K562 (cell line): Measurements from ENCODE around the gene SLC25A44.

ENCODE experiments used
- ARHGAP35 ChIP-seq: fragments of 450-650 bp; IDR thresholded peaks from 2 replicates; pipeline ENCODE4 v1.6.1; 2018; ENCODE audit not compliant: partially characterized antibody
- CHD1 ChIP-seq: fragments of 200-600 bp; sonication (generic); IDR thresholded peaks from one replicate; pipeline ENCODE4 v1.6.1; 2012; ENCODE audit warnings: mild to moderate bottlenecking, moderate library complexity, low read length, inconsistent platforms
- CXXC5 ChIP-seq: fragments of 250-450 bp; sonication (Bioruptor Pico); IDR thresholded peaks from 2 replicates; pipeline ENCODE4 v1.8.0; 2022; ENCODE audit warnings: inconsistent platforms, mild to moderate bottlenecking, moderate library complexity
- GATAD2B ChIP-seq: fragments of 450-650 bp; IDR thresholded peaks from 2 replicates; pipeline ENCODE4 v1.6.1; 2017; ENCODE audit warnings: mild to moderate bottlenecking, borderline replicate concordance
- JUNB ChIP-seq: fragments of 450-650 bp; formaldehyde crosslinking; conservative IDR thresholded peaks from 2 replicates; pipeline ENCODE4 v1.4.0; 2020; ENCODE audit warnings: mild to moderate bottlenecking
- JUND ChIP-seq, 2 experiments: IDR thresholded peaks; 2 replicates in 1 of 2; 3 replicates in 1 of 2; pipeline ENCODE4 v1.6.1; 2011; ENCODE audit warnings: borderline replicate concordance in 2 of 2, low read depth in 2 of 2, low read length in 2 of 2, improper control_type of control experiment in 1 of 2, missing biosample characterization in 1 of 2, missing genetic modification characterization in 1 of 2, missing genetic modification reagents in 1 of 2
- KAT7 ChIP-seq: sonication (generic); formaldehyde crosslinking; IDR thresholded peaks from 2 replicates; pipeline ENCODE4 v1.8.0; 2022; ENCODE audit warnings: missing genetic modification reagents, mild to moderate bottlenecking, borderline replicate concordance
- NEUROD1 ChIP-seq: fragments of 150-350 bp; IDR thresholded peaks from 2 replicates; pipeline ENCODE4 v1.6.1; 2014; ENCODE audit warnings: borderline replicate concordance, low read length, low read depth; ENCODE audit not compliant: partially characterized antibody
- TF ChIP-seq, protein P1 (sequence below): fragments of 450-650 bp; IDR thresholded peaks from 2 replicates; pipeline ENCODE4 v1.6.1; 2016; ENCODE audit warnings: borderline replicate concordance
- TF ChIP-seq, protein P2 (sequence below): fragments of 450-650 bp; IDR thresholded peaks from 2 replicates; pipeline ENCODE4 v1.6.1; 2017; ENCODE audit warnings: antibody characterized with exemption, mild to moderate bottlenecking
- TF ChIP-seq, protein P3 (sequence below), 3 experiments: IDR thresholded peaks in 2 of 3; conservative IDR thresholded peaks in 1 of 3; 2 replicates each; pipeline ENCODE4 v1.5.1; 2011 to 2012; ENCODE audit warnings: low read length in 3 of 3, mild to moderate bottlenecking in 3 of 3, control low read depth in 2 of 3, improper control_type of control experiment in 1 of 3, inconsistent platforms in 1 of 3, low read depth in 1 of 3, mixed read lengths in 1 of 3, moderate library complexity in 1 of 3; ENCODE audit not compliant: insufficient read depth in 2 of 3
- TF ChIP-seq, protein P4 (sequence below): IDR thresholded peaks from 2 replicates; pipeline ENCODE4 v1.6.1; 2012; ENCODE audit warnings: low read depth, low read length, improper control_type of control experiment, borderline replicate concordance
- TF ChIP-seq, protein P5 (sequence below): sonication (generic); formaldehyde crosslinking; IDR thresholded peaks from 2 replicates; pipeline ENCODE4 v1.8.1; 2022; ENCODE audit warnings: missing genetic modification reagents

DNA sequence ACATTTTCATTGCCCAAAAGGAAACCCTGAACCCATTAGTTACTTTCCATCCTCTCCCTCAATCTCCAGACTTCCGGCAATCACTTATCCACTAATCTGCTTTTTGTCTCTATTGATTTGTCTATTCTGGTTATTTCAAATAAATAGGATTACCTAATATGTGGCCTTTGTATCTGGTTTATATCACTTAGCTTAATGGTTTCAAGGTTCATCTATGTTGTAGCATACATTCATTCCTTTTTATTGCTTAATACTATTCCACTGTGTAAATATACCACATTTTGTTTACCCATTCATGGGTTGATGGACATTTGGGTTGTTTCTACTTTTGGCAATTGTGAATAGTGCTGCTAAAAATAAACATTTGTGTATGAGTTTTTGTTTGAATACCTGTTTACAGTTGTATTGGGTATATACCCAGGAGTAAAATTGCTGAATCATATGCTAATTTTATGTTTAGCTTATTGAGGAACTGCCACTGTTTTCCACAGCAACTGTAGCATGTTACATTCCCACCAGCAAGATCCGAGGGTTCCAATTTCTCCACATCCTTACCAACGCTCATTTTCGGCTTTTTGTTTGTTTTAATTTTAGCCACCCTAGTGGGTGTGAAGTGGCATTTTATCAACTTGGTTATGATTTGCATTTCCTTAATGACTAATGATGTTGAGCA is 2.5 kb upstream of the SLC25A44 start:
- no peak for TF ChIP-seq NEUROD1
- TF ChIP-seq, protein P1, sequence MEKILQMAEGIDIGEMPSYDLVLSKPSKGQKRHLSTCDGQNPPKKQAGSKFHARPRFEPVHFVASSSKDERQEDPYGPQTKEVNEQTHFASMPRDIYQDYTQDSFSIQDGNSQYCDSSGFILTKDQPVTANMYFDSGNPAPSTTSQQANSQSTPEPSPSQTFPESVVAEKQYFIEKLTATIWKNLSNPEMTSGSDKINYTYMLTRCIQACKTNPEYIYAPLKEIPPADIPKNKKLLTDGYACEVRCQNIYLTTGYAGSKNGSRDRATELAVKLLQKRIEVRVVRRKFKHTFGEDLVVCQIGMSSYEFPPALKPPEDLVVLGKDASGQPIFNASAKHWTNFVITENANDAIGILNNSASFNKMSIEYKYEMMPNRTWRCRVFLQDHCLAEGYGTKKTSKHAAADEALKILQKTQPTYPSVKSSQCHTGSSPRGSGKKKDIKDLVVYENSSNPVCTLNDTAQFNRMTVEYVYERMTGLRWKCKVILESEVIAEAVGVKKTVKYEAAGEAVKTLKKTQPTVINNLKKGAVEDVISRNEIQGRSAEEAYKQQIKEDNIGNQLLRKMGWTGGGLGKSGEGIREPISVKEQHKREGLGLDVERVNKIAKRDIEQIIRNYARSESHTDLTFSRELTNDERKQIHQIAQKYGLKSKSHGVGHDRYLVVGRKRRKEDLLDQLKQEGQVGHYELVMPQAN: no peak
- TF ChIP-seq ARHGAP35: no peak
- TF ChIP-seq, protein P2, sequence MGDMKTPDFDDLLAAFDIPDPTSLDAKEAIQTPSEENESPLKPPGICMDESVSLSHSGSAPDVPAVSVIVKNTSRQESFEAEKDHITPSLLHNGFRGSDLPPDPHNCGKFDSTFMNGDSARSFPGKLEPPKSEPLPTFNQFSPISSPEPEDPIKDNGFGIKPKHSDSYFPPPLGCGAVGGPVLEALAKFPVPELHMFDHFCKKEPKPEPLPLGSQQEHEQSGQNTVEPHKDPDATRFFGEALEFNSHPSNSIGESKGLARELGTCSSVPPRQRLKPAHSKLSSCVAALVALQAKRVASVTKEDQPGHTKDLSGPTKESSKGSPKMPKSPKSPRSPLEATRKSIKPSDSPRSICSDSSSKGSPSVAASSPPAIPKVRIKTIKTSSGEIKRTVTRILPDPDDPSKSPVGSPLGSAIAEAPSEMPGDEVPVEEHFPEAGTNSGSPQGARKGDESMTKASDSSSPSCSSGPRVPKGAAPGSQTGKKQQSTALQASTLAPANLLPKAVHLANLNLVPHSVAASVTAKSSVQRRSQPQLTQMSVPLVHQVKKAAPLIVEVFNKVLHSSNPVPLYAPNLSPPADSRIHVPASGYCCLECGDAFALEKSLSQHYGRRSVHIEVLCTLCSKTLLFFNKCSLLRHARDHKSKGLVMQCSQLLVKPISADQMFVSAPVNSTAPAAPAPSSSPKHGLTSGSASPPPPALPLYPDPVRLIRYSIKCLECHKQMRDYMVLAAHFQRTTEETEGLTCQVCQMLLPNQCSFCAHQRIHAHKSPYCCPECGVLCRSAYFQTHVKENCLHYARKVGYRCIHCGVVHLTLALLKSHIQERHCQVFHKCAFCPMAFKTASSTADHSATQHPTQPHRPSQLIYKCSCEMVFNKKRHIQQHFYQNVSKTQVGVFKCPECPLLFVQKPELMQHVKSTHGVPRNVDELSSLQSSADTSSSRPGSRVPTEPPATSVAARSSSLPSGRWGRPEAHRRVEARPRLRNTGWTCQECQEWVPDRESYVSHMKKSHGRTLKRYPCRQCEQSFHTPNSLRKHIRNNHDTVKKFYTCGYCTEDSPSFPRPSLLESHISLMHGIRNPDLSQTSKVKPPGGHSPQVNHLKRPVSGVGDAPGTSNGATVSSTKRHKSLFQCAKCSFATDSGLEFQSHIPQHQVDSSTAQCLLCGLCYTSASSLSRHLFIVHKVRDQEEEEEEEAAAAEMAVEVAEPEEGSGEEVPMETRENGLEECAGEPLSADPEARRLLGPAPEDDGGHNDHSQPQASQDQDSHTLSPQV: no peak; the same call in 1 of the 2 replicates
- TF ChIP-seq, protein P3, sequence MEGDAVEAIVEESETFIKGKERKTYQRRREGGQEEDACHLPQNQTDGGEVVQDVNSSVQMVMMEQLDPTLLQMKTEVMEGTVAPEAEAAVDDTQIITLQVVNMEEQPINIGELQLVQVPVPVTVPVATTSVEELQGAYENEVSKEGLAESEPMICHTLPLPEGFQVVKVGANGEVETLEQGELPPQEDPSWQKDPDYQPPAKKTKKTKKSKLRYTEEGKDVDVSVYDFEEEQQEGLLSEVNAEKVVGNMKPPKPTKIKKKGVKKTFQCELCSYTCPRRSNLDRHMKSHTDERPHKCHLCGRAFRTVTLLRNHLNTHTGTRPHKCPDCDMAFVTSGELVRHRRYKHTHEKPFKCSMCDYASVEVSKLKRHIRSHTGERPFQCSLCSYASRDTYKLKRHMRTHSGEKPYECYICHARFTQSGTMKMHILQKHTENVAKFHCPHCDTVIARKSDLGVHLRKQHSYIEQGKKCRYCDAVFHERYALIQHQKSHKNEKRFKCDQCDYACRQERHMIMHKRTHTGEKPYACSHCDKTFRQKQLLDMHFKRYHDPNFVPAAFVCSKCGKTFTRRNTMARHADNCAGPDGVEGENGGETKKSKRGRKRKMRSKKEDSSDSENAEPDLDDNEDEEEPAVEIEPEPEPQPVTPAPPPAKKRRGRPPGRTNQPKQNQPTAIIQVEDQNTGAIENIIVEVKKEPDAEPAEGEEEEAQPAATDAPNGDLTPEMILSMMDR (IDR thresholded peaks at IDR 0.05 in 2 of 3, conservative IDR thresholded peaks at IDR 0.05 in 1 of 3; ENCODE audit: insufficient read depth in 2 of 3, low read depth in 1 of 3, low read length in 3 of 3): no peak
- no peak for TF ChIP-seq KAT7 (CRISPR knock-in tag)
- TF ChIP-seq CXXC5 (CRISPR knock-in tag): no peak
- TF ChIP-seq, protein P4, sequence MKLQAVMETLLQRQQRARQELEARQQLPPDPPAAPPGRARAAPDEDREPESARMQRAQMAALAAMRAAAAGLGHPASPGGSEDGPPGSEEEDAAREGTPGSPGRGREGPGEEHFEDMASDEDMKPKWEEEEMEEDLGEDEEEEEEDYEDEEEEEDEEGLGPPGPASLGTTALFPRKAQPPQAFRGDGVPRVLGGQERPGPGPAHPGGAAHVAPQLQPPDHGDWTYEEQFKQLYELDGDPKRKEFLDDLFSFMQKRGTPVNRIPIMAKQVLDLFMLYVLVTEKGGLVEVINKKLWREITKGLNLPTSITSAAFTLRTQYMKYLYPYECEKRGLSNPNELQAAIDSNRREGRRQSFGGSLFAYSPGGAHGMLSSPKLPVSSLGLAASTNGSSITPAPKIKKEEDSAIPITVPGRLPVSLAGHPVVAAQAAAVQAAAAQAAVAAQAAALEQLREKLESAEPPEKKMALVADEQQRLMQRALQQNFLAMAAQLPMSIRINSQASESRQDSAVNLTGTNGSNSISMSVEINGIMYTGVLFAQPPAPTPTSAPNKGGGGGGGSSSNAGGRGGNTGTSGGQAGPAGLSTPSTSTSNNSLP: no peak
- TF ChIP-seq, protein P5, sequence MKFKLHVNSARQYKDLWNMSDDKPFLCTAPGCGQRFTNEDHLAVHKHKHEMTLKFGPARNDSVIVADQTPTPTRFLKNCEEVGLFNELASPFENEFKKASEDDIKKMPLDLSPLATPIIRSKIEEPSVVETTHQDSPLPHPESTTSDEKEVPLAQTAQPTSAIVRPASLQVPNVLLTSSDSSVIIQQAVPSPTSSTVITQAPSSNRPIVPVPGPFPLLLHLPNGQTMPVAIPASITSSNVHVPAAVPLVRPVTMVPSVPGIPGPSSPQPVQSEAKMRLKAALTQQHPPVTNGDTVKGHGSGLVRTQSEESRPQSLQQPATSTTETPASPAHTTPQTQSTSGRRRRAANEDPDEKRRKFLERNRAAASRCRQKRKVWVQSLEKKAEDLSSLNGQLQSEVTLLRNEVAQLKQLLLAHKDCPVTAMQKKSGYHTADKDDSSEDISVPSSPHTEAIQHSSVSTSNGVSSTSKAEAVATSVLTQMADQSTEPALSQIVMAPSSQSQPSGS (CRISPR knock-in tag): no peak
- no peak for TF ChIP-seq GATAD2B
- TF ChIP-seq JUND (IDR thresholded peaks at IDR 0.05; ENCODE audit: borderline replicate concordance, low read depth, low read length): no peak
- TF ChIP-seq JUND (tag; IDR thresholded peaks at IDR 0.05; ENCODE audit: borderline replicate concordance, low read depth, low read length): no peak
- no peak for TF ChIP-seq JUNB
- TF ChIP-seq CHD1: no peak
